GM23338 (cell line): ENCODE measurements around the gene GPN2. TPM values are rescaled to one million over a fixed set of nuclear protein-coding genes. Genes with fewer than 3 reads are reported as not detected.

Source experiments
- ATAC-seq: fragments of 200-7000 bp; cut with Tn5 transposase; 3 replicates; pipeline ENCODE4 v1.9.1; 2020
- DNase-seq: peaks from one replicate; pipeline ENCODE4 v3.0.0-alpha.2; 2015; ENCODE audit warnings: low spot score
- H2AFZ ChIP-seq: fragments of 200-600 bp; sonication (generic); 2 replicates; pipeline ENCODE4 v1.8.0; 2016; ENCODE audit warnings: antibody characterized with exemption, mild to moderate bottlenecking, moderate library complexity
- H3F3A ChIP-seq: fragments of 200-600 bp; sonication (generic); replicated peaks from 2 replicates; pipeline ENCODE4 v1.8.0; 2017; ENCODE audit warnings: antibody characterized with exemption, mixed run types, low read depth
- H3K27ac ChIP-seq: fragments of 200-600 bp; sonication (generic); 2 replicates; pipeline ENCODE4 v1.6.1; 2016; ENCODE audit warnings: low read depth
- H3K27me3 ChIP-seq: fragments of 200-600 bp; sonication (generic); 2 replicates; pipeline ENCODE4 v1.8.0; 2016; ENCODE audit warnings: mild to moderate bottlenecking, mixed run types, moderate library complexity; ENCODE audit not compliant: insufficient read depth
- H3K36me3 ChIP-seq: fragments of 200-600 bp; sonication (generic); 2 replicates; pipeline ENCODE4 v1.8.0; 2016; ENCODE audit warnings: mild to moderate bottlenecking; ENCODE audit not compliant: insufficient read depth
- H3K4me1 ChIP-seq: fragments of 200-600 bp; sonication (generic); 2 replicates; pipeline ENCODE4 v1.8.0; 2016; ENCODE audit warnings: mild to moderate bottlenecking, moderate library complexity; ENCODE audit not compliant: insufficient read depth
- H3K4me2 ChIP-seq: fragments of 200-600 bp; sonication (generic); 2 replicates; pipeline ENCODE4 v1.7.1; 2017; ENCODE audit warnings: mixed run types
- H3K4me3 ChIP-seq: fragments of 200-600 bp; sonication (generic); 2 replicates; pipeline ENCODE4 v1.6.1; 2016; ENCODE audit warnings: mixed run types
- H3K79me2 ChIP-seq: fragments of 200-600 bp; sonication (generic); replicated peaks from 2 replicates; pipeline ENCODE4 v1.8.0; 2017; ENCODE audit warnings: mild to moderate bottlenecking; ENCODE audit not compliant: insufficient read depth
- H3K9me2 ChIP-seq: fragments of 200-600 bp; sonication (generic); 2 replicates; pipeline ENCODE4 v1.8.0; 2017; ENCODE audit not compliant: insufficient read depth
- H4K20me1 ChIP-seq: fragments of 200-600 bp; sonication (generic); replicated peaks from 2 replicates; pipeline ENCODE4 v1.8.0; 2017; ENCODE audit warnings: mild to moderate bottlenecking; ENCODE audit not compliant: insufficient read depth
- H3K27ac Mint-ChIP-seq: 2 replicates; pipeline ENCODE4 v1.8.0; 2020; ENCODE audit warnings: inconsistent platforms, mild to moderate bottlenecking, moderate library complexity, mixed read lengths
- H3K27me3 Mint-ChIP-seq: 3 replicates; pipeline ENCODE4 v1.8.0; 2022; ENCODE audit warnings: low read depth, mild to moderate bottlenecking, moderate library complexity, mixed read lengths, inconsistent platforms; ENCODE audit not compliant: insufficient read depth, poor library complexity
- H3K36me3 Mint-ChIP-seq: 3 replicates; pipeline ENCODE4 v1.8.0; 2021; ENCODE audit warnings: low read depth, mild to moderate bottlenecking, inconsistent platforms, moderate library complexity, mixed read lengths
- H3K4me1 Mint-ChIP-seq: 3 replicates; pipeline ENCODE4 v1.8.0; 2020; ENCODE audit warnings: mild to moderate bottlenecking, inconsistent platforms, mixed read lengths
- H3K4me3 Mint-ChIP-seq: 3 replicates; pipeline ENCODE4 v1.8.0; 2021; ENCODE audit warnings: moderate library complexity, mild to moderate bottlenecking, inconsistent platforms, mixed read lengths
- H3K9me3 Mint-ChIP-seq: 3 replicates; pipeline ENCODE4 v1.8.0; 2020; ENCODE audit warnings: moderate library complexity, mild to moderate bottlenecking, inconsistent platforms, mixed read lengths
- CREB1 ChIP-seq: fragments of 250-450 bp; sonication (Bioruptor Pico); IDR thresholded peaks from 2 replicates; pipeline ENCODE4 v1.5.0; 2020; ENCODE audit warnings: low read depth, mild to moderate bottlenecking, moderate library complexity
- CTCF ChIP-seq, 2 experiments: fragments of 200-600 bp in 1 of 2; sonication (generic) in 1 of 2; conservative IDR thresholded peaks; 2 replicates each; pipeline versions ENCODE4 v1.5.1 to v1.6.1; 2016 to 2017; ENCODE audit warnings: antibody characterized with exemption in 2 of 2, low read depth in 2 of 2, mild to moderate bottlenecking in 2 of 2, moderate library complexity in 1 of 2
- ETS1 ChIP-seq: IDR thresholded peaks from 2 replicates; pipeline ENCODE4 v1.6.1; 2016; ENCODE audit warnings: antibody characterized with exemption
- EZH2 ChIP-seq: fragments of 200-600 bp; sonication (generic); IDR thresholded peaks from one replicate; pipeline ENCODE4 v1.8.0; 2017; ENCODE audit warnings: antibody characterized with exemption, mild to moderate bottlenecking, low read depth; ENCODE audit not compliant: unreplicated experiment
- EZH2phosphoT487 ChIP-seq: fragments of 200-600 bp; sonication (generic); IDR thresholded peaks from one replicate; pipeline ENCODE4 v1.8.1; 2018; ENCODE audit warnings: antibody characterized with exemption; ENCODE audit not compliant: unreplicated experiment
- JUNB ChIP-seq: IDR thresholded peaks from one replicate; pipeline ENCODE4 v1.6.1; 2016; ENCODE audit warnings: antibody characterized with exemption; ENCODE audit not compliant: unreplicated experiment
- NANOG ChIP-seq: IDR thresholded peaks from 2 replicates; pipeline ENCODE4 v1.6.1; 2016; ENCODE audit warnings: antibody characterized with exemption, borderline replicate concordance
- POLR2AphosphoS5 ChIP-seq: IDR thresholded peaks from 2 replicates; pipeline ENCODE4 v1.6.1; 2016; ENCODE audit warnings: antibody characterized with exemption, low read depth
- REST ChIP-seq: IDR thresholded peaks from one replicate; pipeline ENCODE4 v1.6.1; 2018; ENCODE audit warnings: antibody characterized with exemption; ENCODE audit not compliant: unreplicated experiment
- STAT1 ChIP-seq: IDR thresholded peaks from one replicate; pipeline ENCODE4 v1.6.1; 2016; ENCODE audit warnings: antibody characterized with exemption; ENCODE audit not compliant: unreplicated experiment
- ZNF114 ChIP-seq: fragments of 250-450 bp; sonication (Bioruptor Pico); IDR thresholded peaks from 2 replicates; pipeline ENCODE4 v1.5.0; 2020; ENCODE audit warnings: mild to moderate bottlenecking, moderate library complexity
- ZNF331 ChIP-seq: fragments of 250-450 bp; sonication (Bioruptor Pico); IDR thresholded peaks from 2 replicates; pipeline ENCODE4 v1.5.0; 2020; ENCODE audit warnings: low read depth, mild to moderate bottlenecking, moderate library complexity
- polyA plus RNA-seq: library from polyadenylated mRNA; unstranded; fragments of >200 nt; fragmentation: Nextera tagmentation; extraction: Ambion mirVana; gene quantifications from 2 replicates; pipeline ENCODE4 v1.2.1, GENCODE V29; 2016
- total RNA-seq: library from RNA; depleted of rRNA; stranded (reverse); fragments of >200 nt; shearing (Covaris generic); gene quantifications from 2 replicates; pipeline ENCODE4 v1.2.3, GENCODE V29; 2014
- TF ChIP-seq, protein P1 (sequence below): fragments of 250-450 bp; sonication (Bioruptor Pico); IDR thresholded peaks from 2 replicates; pipeline ENCODE4 v1.5.0; 2020; ENCODE audit warnings: mild to moderate bottlenecking, moderate library complexity

GPN2 gene
- total and polyA plus RNA-seq, 2 experiments from 2014 or later = 10.1 to 19.4 TPM

DNA sequence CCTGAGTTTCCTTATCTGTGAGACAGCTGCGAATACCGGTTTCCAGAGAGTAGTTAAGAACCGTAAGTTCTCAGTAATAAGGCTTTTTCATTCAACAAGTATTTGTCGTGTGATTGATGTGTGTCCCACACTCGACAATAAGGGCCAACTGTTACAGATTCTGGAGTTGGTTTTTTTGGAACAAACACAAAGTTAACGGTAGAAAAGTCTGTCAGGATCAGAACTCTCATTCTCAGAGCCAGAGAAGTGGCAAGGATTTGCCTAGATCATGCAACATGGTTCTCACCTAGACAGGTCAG, 32.3 kb upstream of the GPN2 start:
- Mint-ChIP-seq H3K36me3 (peaks cover 45% of the 10 kb centered on the region), H3K27ac (peak overlapping the region; percentile 98), H3K4me3 (peak overlapping the region; percentile 93), H3K4me1 (peaks cover 18% of the 10 kb centered on the region), H3K9me3 (no peaks in the 10 kb centered on the region), H3K27me3 (peaks cover 14% of the 10 kb centered on the region)
- DNase-seq (no peak), ATAC-seq (no peak)
- H3K27me3 ChIP-seq = no peaks in the 10 kb centered on the region
- H3K4me3 ChIP-seq = peak overlapping the region; percentile 93
- H3K27ac ChIP-seq = no peak overlapping the region
- no peaks in the 10 kb centered on the region for H3K9me2 ChIP-seq
- H3K79me2 ChIP-seq = peaks cover 54% of the 10 kb centered on the region
- H3F3A ChIP-seq = peaks cover 21% of the 10 kb centered on the region; the same call in 1 of the 2 replicates
- peak overlapping the region; percentile 97 for H3K4me2 ChIP-seq
- H3K4me1 ChIP-seq = peaks cover 12% of the 10 kb centered on the region
- H2AFZ ChIP-seq = no peak overlapping the region
- peaks cover 31% of the 10 kb centered on the region for H3K36me3 ChIP-seq
- peaks cover 24% of the 10 kb centered on the region; the same call in 1 of the 2 replicates for H4K20me1 ChIP-seq
- TF ChIP-seq ZNF114 (CRISPR knock-in tag) (no peak), ETS1 (no peak), CTCF (conservative IDR thresholded peaks at IDR 0.05; ENCODE audit: low read depth in 2 of 2) (no peak), STAT1 (no peak), EZH2 (no peak), CREB1 (no peak), JUNB (no peak), POLR2AphosphoS5 (no peak), REST (no peak), NANOG (no peak), EZH2phosphoT487 (no peak), ZNF331 (CRISPR knock-in tag) (no peak)
- TF ChIP-seq, protein P1, sequence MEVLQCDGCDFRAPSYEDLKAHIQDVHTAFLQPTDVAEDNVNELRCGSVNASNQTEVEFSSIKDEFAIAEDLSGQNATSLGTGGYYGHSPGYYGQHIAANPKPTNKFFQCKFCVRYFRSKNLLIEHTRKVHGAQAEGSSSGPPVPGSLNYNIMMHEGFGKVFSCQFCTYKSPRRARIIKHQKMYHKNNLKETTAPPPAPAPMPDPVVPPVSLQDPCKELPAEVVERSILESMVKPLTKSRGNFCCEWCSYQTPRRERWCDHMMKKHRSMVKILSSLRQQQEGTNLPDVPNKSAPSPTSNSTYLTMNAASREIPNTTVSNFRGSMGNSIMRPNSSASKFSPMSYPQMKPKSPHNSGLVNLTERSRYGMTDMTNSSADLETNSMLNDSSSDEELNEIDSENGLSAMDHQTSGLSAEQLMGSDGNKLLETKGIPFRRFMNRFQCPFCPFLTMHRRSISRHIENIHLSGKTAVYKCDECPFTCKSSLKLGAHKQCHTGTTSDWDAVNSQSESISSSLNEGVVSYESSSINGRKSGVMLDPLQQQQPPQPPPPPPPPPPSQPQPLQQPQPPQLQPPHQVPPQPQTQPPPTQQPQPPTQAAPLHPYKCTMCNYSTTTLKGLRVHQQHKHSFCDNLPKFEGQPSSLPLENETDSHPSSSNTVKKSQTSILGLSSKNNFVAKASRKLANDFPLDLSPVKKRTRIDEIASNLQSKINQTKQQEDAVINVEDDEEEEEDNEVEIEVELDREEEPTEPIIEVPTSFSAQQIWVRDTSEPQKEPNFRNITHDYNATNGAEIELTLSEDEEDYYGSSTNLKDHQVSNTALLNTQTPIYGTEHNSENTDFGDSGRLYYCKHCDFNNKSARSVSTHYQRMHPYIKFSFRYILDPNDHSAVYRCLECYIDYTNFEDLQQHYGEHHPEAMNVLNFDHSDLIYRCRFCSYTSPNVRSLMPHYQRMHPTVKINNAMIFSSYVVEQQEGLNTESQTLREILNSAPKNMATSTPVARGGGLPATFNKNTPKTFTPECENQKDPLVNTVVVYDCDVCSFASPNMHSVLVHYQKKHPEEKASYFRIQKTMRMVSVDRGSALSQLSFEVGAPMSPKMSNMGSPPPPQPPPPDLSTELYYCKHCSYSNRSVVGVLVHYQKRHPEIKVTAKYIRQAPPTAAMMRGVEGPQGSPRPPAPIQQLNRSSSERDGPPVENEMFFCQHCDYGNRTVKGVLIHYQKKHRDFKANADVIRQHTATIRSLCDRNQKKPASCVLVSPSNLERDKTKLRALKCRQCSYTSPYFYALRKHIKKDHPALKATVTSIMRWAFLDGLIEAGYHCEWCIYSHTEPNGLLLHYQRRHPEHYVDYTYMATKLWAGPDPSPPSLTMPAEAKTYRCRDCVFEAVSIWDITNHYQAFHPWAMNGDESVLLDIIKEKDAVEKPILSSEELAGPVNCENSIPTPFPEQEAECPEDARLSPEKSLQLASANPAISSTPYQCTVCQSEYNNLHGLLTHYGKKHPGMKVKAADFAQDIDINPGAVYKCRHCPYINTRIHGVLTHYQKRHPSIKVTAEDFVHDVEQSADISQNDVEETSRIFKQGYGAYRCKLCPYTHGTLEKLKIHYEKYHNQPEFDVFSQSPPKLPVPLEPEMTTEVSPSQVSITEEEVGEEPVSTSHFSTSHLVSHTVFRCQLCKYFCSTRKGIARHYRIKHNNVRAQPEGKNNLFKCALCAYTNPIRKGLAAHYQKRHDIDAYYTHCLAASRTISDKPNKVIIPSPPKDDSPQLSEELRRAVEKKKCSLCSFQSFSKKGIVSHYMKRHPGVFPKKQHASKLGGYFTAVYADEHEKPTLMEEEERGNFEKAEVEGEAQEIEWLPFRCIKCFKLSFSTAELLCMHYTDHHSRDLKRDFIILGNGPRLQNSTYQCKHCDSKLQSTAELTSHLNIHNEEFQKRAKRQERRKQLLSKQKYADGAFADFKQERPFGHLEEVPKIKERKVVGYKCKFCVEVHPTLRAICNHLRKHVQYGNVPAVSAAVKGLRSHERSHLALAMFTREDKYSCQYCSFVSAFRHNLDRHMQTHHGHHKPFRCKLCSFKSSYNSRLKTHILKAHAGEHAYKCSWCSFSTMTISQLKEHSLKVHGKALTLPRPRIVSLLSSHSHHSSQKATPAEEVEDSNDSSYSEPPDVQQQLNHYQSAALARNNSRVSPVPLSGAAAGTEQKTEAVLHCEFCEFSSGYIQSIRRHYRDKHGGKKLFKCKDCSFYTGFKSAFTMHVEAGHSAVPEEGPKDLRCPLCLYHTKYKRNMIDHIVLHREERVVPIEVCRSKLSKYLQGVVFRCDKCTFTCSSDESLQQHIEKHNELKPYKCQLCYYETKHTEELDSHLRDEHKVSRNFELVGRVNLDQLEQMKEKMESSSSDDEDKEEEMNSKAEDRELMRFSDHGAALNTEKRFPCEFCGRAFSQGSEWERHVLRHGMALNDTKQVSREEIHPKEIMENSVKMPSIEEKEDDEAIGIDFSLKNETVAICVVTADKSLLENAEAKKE (CRISPR knock-in tag) = no peak
